Keratinocyte (primary cell): ENCODE measurements around the gene AATF. TPM values are rescaled to one million over a fixed set of nuclear protein-coding genes. Genes with fewer than 3 reads are reported as not detected.

Experiments used
- DNase-seq: peaks from one replicate; pipeline ENCODE4 v3.0.0-alpha.2; 2011; ENCODE audit warnings: low read depth, missing footprints, low spot score
- FAIRE-seq: peaks from 2 replicates; lab custom pipeline; 2011; peaks lifted over from hg19 to GRCh38; lab: Jason Lieb, UNC
- H2AFZ ChIP-seq: 2 replicates; pipeline ENCODE4 v1.6.0; 2012; ENCODE audit warnings: low read length, control low read depth, inconsistent platforms; ENCODE audit not compliant: control insufficient read depth
- H3K27ac ChIP-seq: 2 replicates; pipeline ENCODE4 v1.5.1; 2011; ENCODE audit warnings: low read length; ENCODE audit not compliant: control insufficient read depth, insufficient read depth
- H3K27me3 ChIP-seq: 3 replicates; pipeline ENCODE4 v1.6.0; 2011; ENCODE audit warnings: low read length; ENCODE audit not compliant: control insufficient read depth, insufficient read depth; ENCODE audit errors: extremely low read depth
- H3K36me3 ChIP-seq, 2 experiments: 2 replicates in 1 of 2; 3 replicates in 1 of 2; pipeline ENCODE4 v1.5.1; 2011; ENCODE audit warnings: low read length in 2 of 2, mild to moderate bottlenecking in 1 of 2; ENCODE audit not compliant: control insufficient read depth in 2 of 2, insufficient read depth in 2 of 2; ENCODE audit errors: extremely low read depth in 1 of 2
- H3K4me1 ChIP-seq: 3 replicates; pipeline ENCODE4 v1.5.1; 2011; ENCODE audit warnings: low read length; ENCODE audit not compliant: control insufficient read depth, insufficient read depth; ENCODE audit errors: extremely low read depth
- H3K4me2 ChIP-seq: 3 replicates; pipeline ENCODE4 v1.6.0; 2011; ENCODE audit warnings: low read depth, low read length; ENCODE audit not compliant: control insufficient read depth, insufficient read depth; ENCODE audit errors: extremely low read depth
- H3K4me3 ChIP-seq, 3 experiments: fragments of 200-600 bp in 1 of 3; sonication (generic) in 1 of 3; 2 replicates in 2 of 3; 3 replicates in 1 of 3; pipeline ENCODE4 v1.5.1; 2011 to 2016; ENCODE audit warnings: low read length in 3 of 3, mild to moderate bottlenecking in 3 of 3, control low read depth in 2 of 3, inconsistent platforms in 1 of 3, low read depth in 1 of 3, mixed read lengths in 1 of 3, mixed run types in 1 of 3, moderate library complexity in 1 of 3; ENCODE audit not compliant: control insufficient read depth in 2 of 3, insufficient read depth in 2 of 3; ENCODE audit errors: extremely low read depth in 1 of 3
- H3K79me2 ChIP-seq: 2 replicates; pipeline ENCODE4 v1.6.0; 2012; ENCODE audit warnings: low read length; ENCODE audit not compliant: control insufficient read depth, insufficient read depth
- H3K9ac ChIP-seq: 3 replicates; pipeline ENCODE4 v1.6.0; 2011; ENCODE audit warnings: low read length; ENCODE audit not compliant: control insufficient read depth, insufficient read depth; ENCODE audit errors: extremely low read depth
- H3K9me1 ChIP-seq: 3 replicates; pipeline ENCODE4 v1.6.0; 2011; ENCODE audit warnings: low read length; ENCODE audit not compliant: control insufficient read depth, insufficient read depth; ENCODE audit errors: extremely low read depth
- H3K9me3 ChIP-seq: 2 replicates; pipeline ENCODE4 v1.5.1; 2012; ENCODE audit warnings: low read depth, low read length; ENCODE audit not compliant: control insufficient read depth
- H4K20me1 ChIP-seq: 3 replicates; pipeline ENCODE4 v1.6.0; 2011; ENCODE audit warnings: low read length; ENCODE audit not compliant: control insufficient read depth, insufficient read depth; ENCODE audit errors: extremely low read depth
- EZH2 ChIP-seq: IDR thresholded peaks from one replicate; pipeline ENCODE4 v1.6.1; 2012; ENCODE audit warnings: inconsistent platforms, mild to moderate bottlenecking, low read length, moderate library complexity
- dilution Hi-C: fragments of 300-500 bp; cut with MboI; formaldehyde crosslinking; loops from one replicate; pipeline ENCODE4 v1.7.0; 2020; ENCODE audit warnings: low sequenced_read_pairs; ENCODE audit not compliant: extremely low pct_ligation_motif_present
- polyA plus RNA-seq, 5 experiments: library from polyadenylated mRNA; depleted of rRNA in 3 of 5; stranded (reverse) in 3 of 5; stranded (forward) in 1 of 5; unstranded in 1 of 5; fragments of >200 nt; gene quantifications; 1 replicate in 1 of 5; 2 replicates in 3 of 5; 3 replicates in 1 of 5; pipeline versions ENCODE4 v1.2.1 to v1.2.3, GENCODE V29; 2011 to 2012; ENCODE audit warnings: missing spikeins in 2 of 5, low read depth in 1 of 5, low replicate concordance in 1 of 5
- TF ChIP-seq, protein P1 (sequence below), 3 experiments: IDR thresholded peaks in 1 of 3; conservative IDR thresholded peaks in 1 of 3; optimal IDR thresholded peaks in 1 of 3; 2 replicates in 2 of 3; 3 replicates in 1 of 3; pipeline versions ENCODE3 to v1.5.1; 2011; ENCODE audit warnings: low read length in 3 of 3, mild to moderate bottlenecking in 3 of 3, moderate library complexity in 2 of 3, control low read depth in 1 of 3, inconsistent platforms in 1 of 3; ENCODE audit not compliant: insufficient read depth in 2 of 3; ENCODE audit errors: extremely low read depth in 1 of 3

AATF gene
- polyA plus RNA-seq, 1 donor (not counting 4 experiments of a cell fraction or from before 2014, with no cell fraction given): 30.4 TPM

DNA sequence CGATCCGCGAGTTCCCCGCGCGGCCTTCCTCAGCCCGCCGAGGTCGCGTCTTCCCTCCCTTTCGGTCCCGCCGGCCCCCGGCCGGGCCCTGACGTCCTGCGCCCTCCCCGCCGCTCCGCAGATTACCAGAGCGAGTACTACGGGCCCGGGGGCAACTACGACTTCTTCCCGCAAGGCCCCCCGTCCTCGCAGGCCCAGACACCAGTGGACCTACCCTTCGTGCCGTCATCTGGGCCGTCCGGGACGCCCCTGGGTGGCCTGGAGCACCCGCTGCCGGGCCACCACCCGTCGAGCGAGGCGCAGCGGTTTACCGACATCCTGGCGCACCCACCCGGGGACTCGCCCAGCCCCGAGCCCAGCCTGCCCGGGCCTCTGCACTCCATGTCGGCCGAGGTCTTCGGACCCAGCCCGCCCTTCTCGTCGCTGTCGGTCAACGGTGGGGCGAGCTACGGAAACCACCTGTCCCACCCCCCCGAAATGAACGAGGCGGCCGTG, 6.1 kb upstream of the AATF start:
- no peaks in the 10 kb centered on the region for H3K9me3 ChIP-seq
- peak overlapping the region; percentile 23 to 54 (median 40) for H3K4me3 ChIP-seq
- DNase-seq (no peak), FAIRE-seq (no peak)
- H4K20me1 ChIP-seq: peaks cover 4% of the 10 kb centered on the region
- H3K4me2 ChIP-seq: peak overlapping the region; percentile 60
- H3K9ac ChIP-seq: no peak overlapping the region
- dilution Hi-C loops: no loop called here
- H3K79me2 ChIP-seq: peaks cover 4% of the 10 kb centered on the region
- H3K27ac ChIP-seq: no peak overlapping the region
- H3K4me1 ChIP-seq: peaks cover 19% of the 10 kb centered on the region
- peaks cover 96% of the 10 kb centered on the region for H3K27me3 ChIP-seq
- H3K36me3 ChIP-seq: no peaks in the 10 kb centered on the region
- peak overlapping the region; percentile 5 for H2AFZ ChIP-seq
- no peaks in the 10 kb centered on the region for H3K9me1 ChIP-seq
- TF ChIP-seq, protein P1, sequence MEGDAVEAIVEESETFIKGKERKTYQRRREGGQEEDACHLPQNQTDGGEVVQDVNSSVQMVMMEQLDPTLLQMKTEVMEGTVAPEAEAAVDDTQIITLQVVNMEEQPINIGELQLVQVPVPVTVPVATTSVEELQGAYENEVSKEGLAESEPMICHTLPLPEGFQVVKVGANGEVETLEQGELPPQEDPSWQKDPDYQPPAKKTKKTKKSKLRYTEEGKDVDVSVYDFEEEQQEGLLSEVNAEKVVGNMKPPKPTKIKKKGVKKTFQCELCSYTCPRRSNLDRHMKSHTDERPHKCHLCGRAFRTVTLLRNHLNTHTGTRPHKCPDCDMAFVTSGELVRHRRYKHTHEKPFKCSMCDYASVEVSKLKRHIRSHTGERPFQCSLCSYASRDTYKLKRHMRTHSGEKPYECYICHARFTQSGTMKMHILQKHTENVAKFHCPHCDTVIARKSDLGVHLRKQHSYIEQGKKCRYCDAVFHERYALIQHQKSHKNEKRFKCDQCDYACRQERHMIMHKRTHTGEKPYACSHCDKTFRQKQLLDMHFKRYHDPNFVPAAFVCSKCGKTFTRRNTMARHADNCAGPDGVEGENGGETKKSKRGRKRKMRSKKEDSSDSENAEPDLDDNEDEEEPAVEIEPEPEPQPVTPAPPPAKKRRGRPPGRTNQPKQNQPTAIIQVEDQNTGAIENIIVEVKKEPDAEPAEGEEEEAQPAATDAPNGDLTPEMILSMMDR (optimal IDR thresholded peaks at IDR 0.05 in 1 of 3, IDR thresholded peaks at IDR 0.05 in 1 of 3, conservative IDR thresholded peaks at IDR 0.05 in 1 of 3; ENCODE audit: extremely low read depth in 1 of 3, insufficient read depth in 2 of 3, low read length in 3 of 3): no peak
- TF ChIP-seq EZH2: no peak

- Histone ChIP-seq H3K9me1 (no peaks in the 10 kb centered on the region), H3K36me3 (no peaks in the 10 kb centered on the region), H2AFZ (no peak overlapping the region), H3K27me3 (peaks cover 90% of the 10 kb centered on the region), H3K27ac (no peak overlapping the region), H3K9ac (no peak overlapping the region), H3K4me1 (peaks cover 17% of the 10 kb centered on the region), H3K4me3 (no peak overlapping the region), H3K79me2 (peaks cover 1% of the 10 kb centered on the region), H4K20me1 (peaks cover 4% of the 10 kb centered on the region), H3K9me3 (no peaks in the 10 kb centered on the region), H3K4me2 (peak overlapping the region; percentile 22)
- FAIRE-seq (no peak), DNase-seq (no peak)
- peak; percentile 33 for TF ChIP-seq EZH2
- TF ChIP-seq, protein P1 (optimal IDR thresholded peaks at IDR 0.05 in 1 of 3, IDR thresholded peaks at IDR 0.05 in 1 of 3, conservative IDR thresholded peaks at IDR 0.05 in 1 of 3; ENCODE audit: extremely low read depth in 1 of 3, insufficient read depth in 2 of 3, low read length in 3 of 3): no peak
- dilution Hi-C loops: no loop called here
Measured at GRCh38 chr17:36943250-36944191, 5.2 kb upstream of the AATF start.
